HL-60 (cell line): ENCODE results near the gene ZNF555.
"Not testable (repeated sequence)": the region's sequence is repeated elsewhere in the genome, so short reads cannot be mapped to it uniquely, and the experiment has no call there.

Experiments
- DNase-seq, 2 experiments: peaks; one replicate each; pipeline ENCODE4 v3.0.0-alpha.2; 2010 to 2020; ENCODE audit warnings: low read depth in 1 of 2, low spot score in 1 of 2
- H3K27ac ChIP-seq: fragments of 250-450 bp; sonication (Bioruptor Pico); replicated peaks from 2 replicates; pipeline ENCODE4 v1.5.1; 2020; ENCODE audit warnings: mild to moderate bottlenecking, moderate library complexity
- H3K27me3 ChIP-seq: fragments of 250-450 bp; sonication (Bioruptor Pico); 2 replicates; pipeline ENCODE4 v1.5.1; 2021; ENCODE audit warnings: mild to moderate bottlenecking, moderate library complexity; ENCODE audit not compliant: insufficient read depth, poor library complexity, severe bottlenecking
- H3K4me3 ChIP-seq: replicated peaks from 2 replicates; pipeline ENCODE4 v1.5.1; 2011; ENCODE audit warnings: mild to moderate bottlenecking, control low read depth, low read length; ENCODE audit not compliant: insufficient read depth
- GABPA ChIP-seq: IDR thresholded peaks from 2 replicates; pipeline ENCODE4 v1.6.1; 2012; ENCODE audit warnings: low read depth
- POLR2AphosphoS5 ChIP-seq: IDR thresholded peaks from 2 replicates; pipeline ENCODE4 v1.6.1; 2012; ENCODE audit warnings: low read depth
- REST ChIP-seq: IDR thresholded peaks from 2 replicates; pipeline ENCODE4 v1.6.1; 2012; ENCODE audit warnings: low read depth; ENCODE audit not compliant: insufficient replicate concordance
- SPI1 ChIP-seq: IDR thresholded peaks from 2 replicates; pipeline ENCODE4 v1.6.1; 2012; ENCODE audit warnings: low read depth, mild to moderate bottlenecking, borderline replicate concordance
- TF ChIP-seq, protein P1 (sequence below): IDR thresholded peaks from one replicate; pipeline ENCODE4 v1.5.1; 2011; ENCODE audit warnings: low read length, control low read depth, inconsistent platforms; ENCODE audit not compliant: insufficient read depth

Gene ZNF555

GRCh38 chr19:2887391-2887914, 46.2 kb downstream of the ZNF555 start:
- Histone ChIP-seq H3K27ac (no peak overlapping the region), H3K27me3 (no peaks in the 10 kb centered on the region), H3K4me3 (no peak overlapping the region)
- peak; percentile 15 to 18 for DNase-seq
- TF ChIP-seq GABPA (no peak), REST (no peak), SPI1 (no peak), POLR2AphosphoS5 (no peak)
- TF ChIP-seq, protein P1, sequence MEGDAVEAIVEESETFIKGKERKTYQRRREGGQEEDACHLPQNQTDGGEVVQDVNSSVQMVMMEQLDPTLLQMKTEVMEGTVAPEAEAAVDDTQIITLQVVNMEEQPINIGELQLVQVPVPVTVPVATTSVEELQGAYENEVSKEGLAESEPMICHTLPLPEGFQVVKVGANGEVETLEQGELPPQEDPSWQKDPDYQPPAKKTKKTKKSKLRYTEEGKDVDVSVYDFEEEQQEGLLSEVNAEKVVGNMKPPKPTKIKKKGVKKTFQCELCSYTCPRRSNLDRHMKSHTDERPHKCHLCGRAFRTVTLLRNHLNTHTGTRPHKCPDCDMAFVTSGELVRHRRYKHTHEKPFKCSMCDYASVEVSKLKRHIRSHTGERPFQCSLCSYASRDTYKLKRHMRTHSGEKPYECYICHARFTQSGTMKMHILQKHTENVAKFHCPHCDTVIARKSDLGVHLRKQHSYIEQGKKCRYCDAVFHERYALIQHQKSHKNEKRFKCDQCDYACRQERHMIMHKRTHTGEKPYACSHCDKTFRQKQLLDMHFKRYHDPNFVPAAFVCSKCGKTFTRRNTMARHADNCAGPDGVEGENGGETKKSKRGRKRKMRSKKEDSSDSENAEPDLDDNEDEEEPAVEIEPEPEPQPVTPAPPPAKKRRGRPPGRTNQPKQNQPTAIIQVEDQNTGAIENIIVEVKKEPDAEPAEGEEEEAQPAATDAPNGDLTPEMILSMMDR = peak; percentile 31

DNA sequence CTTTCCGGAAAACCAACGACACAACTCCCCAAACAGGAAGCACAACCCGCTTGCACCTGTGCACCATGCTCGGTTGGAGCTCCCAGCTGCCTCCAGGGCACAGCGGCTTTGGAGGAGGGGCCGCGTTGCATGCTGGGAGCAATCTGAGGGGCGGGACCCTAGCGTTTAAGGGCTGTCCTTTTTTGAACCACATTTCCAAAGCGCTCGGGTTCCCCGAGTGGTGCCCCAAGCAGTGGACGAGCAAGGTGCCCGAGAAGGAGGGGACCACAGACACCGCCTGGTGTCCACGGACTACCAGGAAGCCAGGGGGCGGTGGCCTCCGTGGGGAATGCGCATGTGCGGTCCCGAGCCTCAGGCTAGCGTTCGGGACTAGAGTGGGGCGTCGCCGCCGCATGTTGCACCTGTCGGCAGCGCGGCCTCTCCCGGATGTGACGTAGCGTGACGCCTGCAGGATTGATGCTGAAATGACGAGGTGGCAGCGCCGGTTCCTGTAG, 47.5 kb downstream of the ZNF555 start:
- DNase-seq = no peak
- TF ChIP-seq GABPA (no peak), POLR2AphosphoS5 (no peak), REST (no peak), SPI1 (no peak)
- TF ChIP-seq, protein P1 = no peak
- Histone ChIP-seq H3K4me3 (no peak overlapping the region), H3K27me3 (no peaks in the 10 kb centered on the region), H3K27ac (no peak overlapping the region)

DNA sequence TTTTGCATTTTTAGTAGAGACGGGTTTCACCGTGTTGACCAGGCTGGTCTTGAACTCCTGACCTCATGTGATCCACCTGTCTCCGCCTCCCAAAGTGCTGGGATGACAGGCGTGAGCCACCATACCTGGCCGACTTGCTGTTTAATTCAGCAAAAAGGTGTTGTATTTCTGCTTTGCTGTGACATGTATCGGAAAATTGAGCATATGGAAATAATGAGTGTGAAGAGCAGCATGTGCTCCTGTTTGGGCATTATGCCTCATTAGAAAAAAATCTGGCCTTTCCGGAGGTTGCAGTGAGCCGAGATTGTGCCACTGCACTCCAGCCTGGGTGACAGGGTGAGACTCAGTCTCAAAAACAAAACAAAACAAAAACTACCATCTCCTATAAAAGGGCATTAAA, 49.3 kb downstream of the ZNF555 start:
- DNase-seq, H3K4me3 ChIP-seq, H3K27ac ChIP-seq, H3K27me3 ChIP-seq: not testable (repeated sequence)

- TF ChIP-seq GABPA = no peak
- Histone ChIP-seq H3K27me3 (no peaks in the 10 kb centered on the region), H3K27ac (no peak overlapping the region), H3K4me3 (no peak overlapping the region)
- no peak for DNase-seq
These were observed 55.4 kb downstream of the ZNF555 start for GRCh38 chr19:2896694-2897093.
